ENCODE results near the gene ABL1.

- TF ChIP-seq CTCF (conservative IDR thresholded peaks at IDR 0.05; ENCODE audit: low read depth, low read length) (no peak), EZH2 (IDR thresholded peaks at IDR 0.05; ENCODE audit: borderline replicate concordance, low read depth, low read length, poor library complexity, severe bottlenecking) (no peak)
Measured at GRCh38 chr9:130890124-130890523, 55.1 kb downstream of the ABL1 start.

Measured in A673 (cell line).